ENCODE data around the gene CRYBA1. TPM values are rescaled to one million over a fixed set of nuclear protein-coding genes. Genes with fewer than 3 reads are reported as not detected.
"Not testable (repeated sequence)": the region's sequence is repeated elsewhere in the genome, so short reads cannot be mapped to it uniquely, and the experiment has no call there.

Gene CRYBA1
- total RNA-seq, 1 experiment from 2014 or later: not detected

DNA sequence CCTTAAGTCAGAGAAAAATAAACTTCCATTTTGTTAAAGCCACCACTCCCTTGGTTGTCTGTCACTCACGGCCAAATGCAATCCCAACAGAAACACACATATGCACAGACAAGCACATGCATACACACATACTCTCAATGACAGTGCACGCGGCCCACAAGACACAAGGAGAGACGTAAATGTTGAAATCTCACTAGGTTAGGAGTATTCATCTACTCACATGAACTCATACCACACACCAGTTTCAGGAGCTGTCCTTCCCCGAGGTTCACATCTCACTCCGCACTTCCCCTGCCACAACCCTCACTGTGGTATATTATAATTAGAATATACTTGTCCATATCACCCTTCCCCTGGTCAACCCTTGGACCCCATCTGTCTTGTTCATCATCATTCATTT is 30.5 kb upstream of the CRYBA1 start:
- Histone ChIP-seq H3K27me3 (replicated peaks; ENCODE audit: insufficient read depth, low read depth, low read length, poor library complexity) (no peaks in the 10 kb centered on the region), H3K4me1 (ENCODE audit: insufficient read depth, low read length, poor library complexity, severe bottlenecking) (peaks cover 5% of the 10 kb centered on the region), H3K36me3 (ENCODE audit: insufficient read depth, low read length, poor library complexity, severe bottlenecking) (no peaks in the 10 kb centered on the region), H3K4me3 (ENCODE audit: low read depth, low read length, poor library complexity, severe bottlenecking) (no peak overlapping the region), H3K9me3 (ENCODE audit: low read depth, low read length, poor library complexity, severe bottlenecking) (no peaks in the 10 kb centered on the region), H3K27ac (ENCODE audit: low read depth, low read length, poor library complexity, severe bottlenecking) (no peak overlapping the region)
- no TSS peak for BruUV-seq (replicated peaks)
- intact Hi-C loops (cut with micrococcal nuclease; ENCODE audit: unreplicated experiment): no loop called here
- TF ChIP-seq CTCF (conservative IDR thresholded peaks at IDR 0.05; ENCODE audit: low read depth, low read length): no peak
- no peak for TF ChIP-seq EZH2 (IDR thresholded peaks at IDR 0.05; ENCODE audit: borderline replicate concordance, low read depth, low read length, poor library complexity, severe bottlenecking)
- ChIA-PET CTCF (interaction anchor here (0.6 to 1.5 kb wide), 5 partner anchors 22 to 92 kb away, joined by 3 to 4 read pairs (median 3); no protein-coding TSS in a partner anchor), POLR2A (ENCODE audit: low non-redundant PET) (no interaction called here)
- no peak for DNase-seq (ENCODE audit: low spot score)

DNA sequence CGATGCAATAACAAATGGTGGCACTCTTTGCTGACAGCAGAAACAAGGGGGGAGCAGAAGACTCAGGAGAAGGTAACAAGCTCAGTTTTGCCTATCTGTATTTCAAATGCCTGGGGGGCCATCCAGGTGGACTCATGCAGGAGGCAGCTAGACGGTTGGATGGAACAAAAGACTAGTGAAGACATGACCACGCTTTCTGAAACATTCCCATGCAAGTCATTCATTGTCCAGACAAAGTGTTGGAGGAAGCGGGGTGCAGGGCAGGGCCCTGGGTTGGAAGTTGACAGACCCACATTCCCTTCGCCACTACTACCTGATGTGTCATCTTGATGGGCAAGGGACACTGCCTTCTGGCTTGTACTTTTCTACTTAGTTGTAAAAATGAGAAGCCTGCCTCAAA is 29.8 kb upstream of the CRYBA1 start:
- TF ChIP-seq CTCF (conservative IDR thresholded peaks at IDR 0.05; ENCODE audit: low read depth, low read length): no peak
- no peak for TF ChIP-seq EZH2 (IDR thresholded peaks at IDR 0.05; ENCODE audit: borderline replicate concordance, low read depth, low read length, poor library complexity, severe bottlenecking)
- Histone ChIP-seq H3K27me3 (replicated peaks; ENCODE audit: insufficient read depth, low read depth, low read length, poor library complexity) (no peaks in the 10 kb centered on the region), H3K9me3 (ENCODE audit: low read depth, low read length, poor library complexity, severe bottlenecking) (no peaks in the 10 kb centered on the region), H3K4me1 (ENCODE audit: insufficient read depth, low read length, poor library complexity, severe bottlenecking) (peaks cover 5% of the 10 kb centered on the region), H3K4me3 (ENCODE audit: low read depth, low read length, poor library complexity, severe bottlenecking) (no peak overlapping the region), H3K36me3 (ENCODE audit: insufficient read depth, low read length, poor library complexity, severe bottlenecking) (no peaks in the 10 kb centered on the region), H3K27ac (ENCODE audit: low read depth, low read length, poor library complexity, severe bottlenecking) (no peak overlapping the region)
- ChIA-PET CTCF (interaction anchor here (1.1 to 1.5 kb wide), 2 partner anchors 68 to 72 kb away, joined by 3 to 4 read pairs; no protein-coding TSS in a partner anchor), POLR2A (ENCODE audit: low non-redundant PET) (no interaction called here)
- no TSS peak for BruUV-seq (replicated peaks)
- DNase-seq (ENCODE audit: low spot score): no peak
- intact Hi-C loops (cut with micrococcal nuclease; ENCODE audit: unreplicated experiment): no loop called here

GRCh38 chr17:29219378-29220047 is 27.1 kb upstream of the CRYBA1 start:
- ChIA-PET POLR2A (ENCODE audit: low non-redundant PET) (interaction anchor here (0.6 kb wide), 2 partner anchors 39 to 1907 kb away, joined by 3 to 19 read pairs; partner anchors contain the start of gene MYO18A), CTCF (interaction anchor here (0.7 to 3.0 kb wide), 10 partner anchors 21 to 492 kb away, joined by 3 to 27 read pairs (median 4); partner anchors contain the start of genes MYO18A and TAOK1)
- intact Hi-C loops (cut with micrococcal nuclease; ENCODE audit: unreplicated experiment): loop anchor here (2.0 to 10.0 kb wide), 2 partner anchors 75 to 255 kb away; no protein-coding TSS in a partner anchor
- no peaks in the 10 kb centered on the region for H3K27me3 ChIP-seq (replicated peaks; ENCODE audit: insufficient read depth, low read depth, low read length, poor library complexity)
- TF ChIP-seq CTCF (conservative IDR thresholded peaks at IDR 0.05; ENCODE audit: low read depth, low read length) (peak; percentile 96), EZH2 (IDR thresholded peaks at IDR 0.05; ENCODE audit: borderline replicate concordance, low read depth, low read length, poor library complexity, severe bottlenecking) (no peak)
- no TSS peak for BruUV-seq (replicated peaks)
- H3K4me3 ChIP-seq (ENCODE audit: low read depth, low read length, poor library complexity, severe bottlenecking): no peak overlapping the region
- H3K36me3 ChIP-seq (ENCODE audit: insufficient read depth, low read length, poor library complexity, severe bottlenecking): no peaks in the 10 kb centered on the region
- H3K27ac ChIP-seq (ENCODE audit: low read depth, low read length, poor library complexity, severe bottlenecking): no peak overlapping the region
- peaks cover 5% of the 10 kb centered on the region for H3K4me1 ChIP-seq (ENCODE audit: insufficient read depth, low read length, poor library complexity, severe bottlenecking)
- H3K9me3 ChIP-seq (ENCODE audit: low read depth, low read length, poor library complexity, severe bottlenecking): no peaks in the 10 kb centered on the region
- peak; percentile 91 for DNase-seq (ENCODE audit: low spot score)

GRCh38 chr17:29221338-29221737 is 25.3 kb upstream of the CRYBA1 start:
- CTCF ChIA-PET: interaction anchor here (1.0 kb wide), 1 partner anchor 97 kb away, joined by 5 read pairs; no protein-coding TSS in a partner anchor
- H3K27me3 ChIP-seq (replicated peaks; ENCODE audit: insufficient read depth, low read depth, low read length, poor library complexity); DNase-seq (ENCODE audit: low spot score); POLR2A ChIA-PET (ENCODE audit: low non-redundant PET); H3K4me1 ChIP-seq (ENCODE audit: insufficient read depth, low read length, poor library complexity, severe bottlenecking); H3K4me3 ChIP-seq (ENCODE audit: low read depth, low read length, poor library complexity, severe bottlenecking); H3K9me3 ChIP-seq (ENCODE audit: low read depth, low read length, poor library complexity, severe bottlenecking); BruUV-seq (replicated peaks); H3K27ac ChIP-seq (ENCODE audit: low read depth, low read length, poor library complexity, severe bottlenecking); H3K36me3 ChIP-seq (ENCODE audit: insufficient read depth, low read length, poor library complexity, severe bottlenecking): not testable (repeated sequence)
- intact Hi-C loops (cut with micrococcal nuclease; ENCODE audit: unreplicated experiment): loop anchor here (10.0 kb wide), 1 partner anchor 257 kb away; no protein-coding TSS in a partner anchor

Measured in A673 (cell line).